HG02571 (cell line): ENCODE data around the gene CCDC81.

Source experiments
- ATAC-seq: cut with Tn5 transposase; IDR thresholded peaks from one replicate; pipeline ENCODE4 v1.9.1; 2021; ENCODE audit warnings: mild to moderate bottlenecking, moderate library complexity; ENCODE audit not compliant: unreplicated experiment

Gene CCDC81

GRCh38 chr11:86463120-86463519, 88.4 kb downstream of the CCDC81 start:
- no peak for ATAC-seq

GRCh38 chr11:86463955-86464354, 89.3 kb downstream of the CCDC81 start:
- no peak for ATAC-seq

GRCh38 chr11:86464509-86465221, 90.0 kb downstream of the CCDC81 start:
- no peak for ATAC-seq

GRCh38 chr11:86468169-86468568, 93.5 kb downstream of the CCDC81 start:
- ATAC-seq, result no peak

- ATAC-seq, result no peak
Measured at GRCh38 chr11:86469491-86470388, 95.1 kb downstream of the CCDC81 start.
